ENCODE results near the gene GPR87.

GRCh38 chr3:151275091-151275490 lies 41.5 kb downstream of the GPR87 start:
- TF ChIP-seq CTCF (IDR thresholded peaks at IDR 0.05) = no peak
- TF ChIP-seq ATF1 (CRISPR knock-in tag; IDR thresholded peaks at IDR 0.05) = no peak
- no peak for TF ChIP-seq ZNF121 (CRISPR knock-in tag; IDR thresholded peaks at IDR 0.05)
